H1 (cell line): ENCODE measurements around the gene TPM2. TPM values are rescaled to one million over a fixed set of nuclear protein-coding genes. Genes with fewer than 3 reads are reported as not detected.

Source experiments
- ATF2 ChIP-seq: IDR thresholded peaks from 2 replicates; pipeline ENCODE4 v1.6.1; 2012; ENCODE audit warnings: low read length, inconsistent platforms
- CREB1 ChIP-seq: IDR thresholded peaks from 2 replicates; pipeline ENCODE4 v1.6.1; 2012; ENCODE audit warnings: inconsistent platforms
- EGR1 ChIP-seq: IDR thresholded peaks from 2 replicates; pipeline ENCODE4 v1.6.1; 2011; ENCODE audit warnings: low read depth, low read length, borderline replicate concordance
- GTF2F1 ChIP-seq: IDR thresholded peaks from 2 replicates; pipeline ENCODE4 v1.6.1; 2012; ENCODE audit warnings: low read depth, low read length, improper control_type of control experiment, borderline replicate concordance
- JUN ChIP-seq: IDR thresholded peaks from 2 replicates; pipeline ENCODE4 v1.6.1; 2011; ENCODE audit warnings: low read depth, mild to moderate bottlenecking, improper control_type of control experiment, low read length
- KDM4A ChIP-seq: IDR thresholded peaks from one replicate; pipeline ENCODE4 v1.7.1; 2012; ENCODE audit warnings: low read depth, mild to moderate bottlenecking, moderate library complexity, low read length, inconsistent platforms; ENCODE audit not compliant: severe bottlenecking
- polyA plus RNA-seq, 7 experiments: library from polyadenylated mRNA; depleted of rRNA in 3 of 7; stranded (reverse) in 5 of 7; unstranded in 2 of 7; fragments of >200 nt in 5 of 7; fragments of 200-250 nt in 2 of 7; gene quantifications; 1 replicate in 5 of 7; 2 replicates in 1 of 7; 4 replicates in 1 of 7; pipeline versions ENCODE4 v1.2.1 to v1.2.3, GENCODE V29; 2011 to 2013; ENCODE audit warnings: missing spikeins in 2 of 7, mixed read lengths in 2 of 7
- total RNA-seq: library from RNA; stranded (reverse); fragmentation: NEBNext Ultra II Directional; extraction: Animal tissue kit (Norgen Biotek cat#: 25700); gene quantifications from 2 replicates; pipeline ENCODE4 v1.2.1, GENCODE V29; 2021

Gene TPM2
- total and polyA plus RNA-seq, 2 of the 8 experiments (the other 6 are each of a cell fraction or from before 2014, with no cell fraction given), result 62.5 to 181 TPM

DNA sequence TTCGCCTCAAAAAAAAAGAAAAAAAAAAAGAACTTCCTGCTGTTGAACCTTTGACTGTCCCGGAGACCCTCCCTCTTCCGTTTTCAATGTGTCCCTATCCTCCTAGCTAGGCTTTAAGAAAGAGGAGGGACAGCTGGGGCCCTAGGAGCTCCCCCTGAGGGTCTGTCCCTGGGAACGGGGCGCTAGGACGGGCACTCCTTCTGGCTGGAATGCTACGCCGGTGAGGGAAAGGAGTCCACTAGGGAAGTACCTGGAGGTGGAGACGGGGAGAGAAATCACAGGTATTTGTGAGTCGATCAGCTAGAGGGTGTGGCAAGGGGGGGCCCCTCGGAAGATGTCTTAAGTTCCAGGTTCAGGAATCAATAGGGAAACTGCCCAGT lies 43.6 kb downstream of the TPM2 start (continued):
- TF ChIP-seq GTF2F1, result no peak
- TF ChIP-seq ATF2, result 0 out of 2 replicates have a peak, but pooled peaks have one; percentile 19
- no peak for TF ChIP-seq CREB1
- no peak for TF ChIP-seq KDM4A
- TF ChIP-seq JUN, result no peak
- no peak for TF ChIP-seq EGR1
